OCI-M1 (cell line): Measurements from ENCODE around the gene UTP25.
"Not testable (repeated sequence)": the region's sequence is repeated elsewhere in the genome, so short reads cannot be mapped to it uniquely, and the experiment has no call there.

Experiments
- DNase-seq: peaks from one replicate; lab custom pipeline; 2025; lab: John Stamatoyannopoulos, UW

The UTP25 gene

DNA sequence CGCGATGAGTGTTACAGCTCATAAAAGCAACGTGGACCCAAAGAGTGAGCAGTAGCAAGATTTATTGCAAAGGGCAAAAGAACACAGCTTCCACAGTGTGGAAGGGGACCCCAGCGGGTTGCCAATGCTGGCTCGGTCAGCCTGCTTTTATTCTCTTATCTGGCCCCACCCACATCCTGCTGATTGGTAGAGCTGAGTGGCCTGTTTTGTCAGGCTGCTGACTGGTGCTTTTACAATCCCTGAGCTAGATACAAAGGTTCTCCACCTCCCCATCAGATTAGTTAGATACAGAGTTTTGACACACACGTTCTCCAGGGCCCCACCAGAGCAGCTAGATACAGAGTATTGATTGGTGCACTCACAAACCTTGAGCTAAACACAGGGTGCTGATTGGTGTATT lies 70.5 kb downstream of the UTP25 start:
- not testable (repeated sequence) for DNase-seq

- not testable (repeated sequence) for DNase-seq
Observed at GRCh38 chr1:209898851-209899250, 71.1 kb downstream of the UTP25 start.

DNA sequence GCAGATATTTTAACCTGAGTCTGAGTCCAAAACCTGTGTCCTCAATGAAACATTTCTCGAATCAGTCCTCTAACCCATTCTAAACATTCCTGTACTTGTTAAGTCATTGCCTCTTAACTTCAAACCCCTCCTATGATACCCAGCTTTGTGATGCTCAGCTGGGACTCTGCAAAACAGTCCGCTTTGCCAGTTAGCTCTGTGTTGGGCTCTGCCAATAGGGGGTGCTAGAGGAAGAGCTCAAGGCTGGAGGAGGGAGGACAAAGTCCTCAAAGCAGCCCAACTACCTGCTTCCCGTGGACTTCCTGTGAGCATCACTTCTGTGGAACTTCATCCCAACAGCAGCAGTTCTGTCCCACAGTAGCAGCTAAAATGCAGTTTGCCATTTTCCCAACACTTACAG lies 72.2 kb downstream of the UTP25 start:
- peak; percentile 30 for DNase-seq

DNA sequence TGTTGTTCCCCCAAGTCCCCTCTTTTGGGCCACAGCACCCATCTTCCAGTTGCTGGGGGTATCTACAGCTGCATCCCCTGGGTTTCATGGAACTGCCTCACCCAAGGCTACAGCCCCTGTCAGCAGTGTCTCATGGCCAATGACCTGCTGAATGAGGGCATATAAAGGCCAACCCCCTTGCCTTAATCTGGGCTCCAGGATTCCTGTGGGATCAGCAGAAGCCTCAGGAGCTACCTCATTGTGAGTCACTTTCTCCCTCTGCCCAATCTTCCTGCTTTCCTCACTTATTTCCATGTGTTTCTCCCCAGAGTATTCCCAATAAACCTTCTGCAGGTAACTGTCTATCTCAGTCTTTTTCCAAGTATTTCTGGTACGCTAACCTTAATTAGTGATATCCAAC lies 73.0 kb downstream of the UTP25 start:
- DNase-seq, result no peak

DNA sequence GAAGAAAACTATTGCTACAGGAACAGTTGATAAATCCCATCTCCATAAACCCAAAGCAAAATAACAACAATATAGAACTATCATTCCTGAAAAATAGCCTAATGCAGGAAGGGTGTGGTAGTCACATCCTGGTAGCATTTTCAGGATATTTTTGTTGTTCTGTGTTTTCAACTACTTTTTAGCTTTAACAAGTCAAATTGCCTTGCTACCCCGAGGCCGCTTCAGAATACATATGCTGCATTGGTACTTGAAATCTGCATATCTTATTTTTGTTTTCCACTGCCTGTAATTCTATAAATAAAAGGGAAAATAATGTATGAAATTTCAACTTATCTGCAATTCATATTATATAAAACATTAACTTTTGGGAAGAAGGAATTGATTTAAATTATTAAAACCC lies 73.4 kb downstream of the UTP25 start:
- no peak for DNase-seq

DNA sequence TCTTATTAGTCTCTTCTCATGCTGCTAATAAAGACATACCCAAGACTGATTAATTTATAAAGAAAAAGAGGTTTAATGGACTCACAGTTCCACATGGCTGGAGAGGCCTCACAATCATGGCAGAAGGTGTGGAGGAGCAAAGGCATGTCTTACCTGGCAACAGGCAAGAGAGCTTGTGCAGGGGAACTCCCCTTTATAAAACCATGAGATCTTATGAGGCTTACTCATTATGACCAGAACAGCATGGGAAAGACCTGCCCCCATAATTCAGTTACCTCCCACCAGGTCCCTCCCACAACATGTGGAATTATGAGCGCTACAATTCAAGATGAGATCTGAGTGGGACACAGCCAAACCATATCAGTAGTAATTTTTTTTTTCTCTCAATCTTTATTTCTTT lies 77.0 kb downstream of the UTP25 start:
- DNase-seq, result not testable (repeated sequence)
